Fibroblast of lung (primary cell): ENCODE results near the gene ZNF558. TPM values are rescaled to one million over a fixed set of nuclear protein-coding genes. Genes with fewer than 3 reads are reported as not detected.

Source experiments
- DNase-seq, 2 donors: peaks; one replicate each; pipeline versions ENCODE4 v3.0.0 to v3.0.0-alpha.2; 2010; ENCODE audit warnings: low read depth in 2 of 2
- H2AFZ ChIP-seq: 2 replicates; pipeline ENCODE4 v1.5.1; 2012; ENCODE audit warnings: low read length, control low read depth, inconsistent platforms
- H3K27ac ChIP-seq: 2 replicates; pipeline ENCODE4 v1.5.1; 2011; ENCODE audit warnings: low read length, control low read depth; ENCODE audit not compliant: insufficient read depth
- H3K27me3 ChIP-seq: 2 replicates; pipeline ENCODE4 v1.5.1; 2011; ENCODE audit warnings: mild to moderate bottlenecking, low read length; ENCODE audit not compliant: control insufficient read depth, insufficient read depth
- H3K36me3 ChIP-seq: 2 replicates; pipeline ENCODE4 v1.5.1; 2011; ENCODE audit warnings: low read length; ENCODE audit not compliant: control insufficient read depth, insufficient read depth
- H3K4me1 ChIP-seq: 2 replicates; pipeline ENCODE4 v1.5.1; 2011; ENCODE audit warnings: low read length; ENCODE audit not compliant: control insufficient read depth, insufficient read depth; ENCODE audit errors: extremely low read depth
- H3K4me2 ChIP-seq: 2 replicates; pipeline ENCODE4 v1.5.1; 2011; ENCODE audit warnings: low read length, control low read depth; ENCODE audit not compliant: insufficient read depth; ENCODE audit errors: extremely low read depth
- H3K4me3 ChIP-seq, 4 experiments: fragments of 200-600 bp in 1 of 4; sonication (generic) in 1 of 4; replicated peaks in 1 of 4; 2 replicates each; pipeline ENCODE4 v1.5.1; 2011 to 2016; ENCODE audit warnings: low read length in 4 of 4, low read depth in 3 of 4, mild to moderate bottlenecking in 3 of 4, control low read depth in 2 of 4, inconsistent platforms in 1 of 4, mixed read lengths in 1 of 4; ENCODE audit not compliant: insufficient read depth in 1 of 4; ENCODE audit errors: control extremely low read depth in 1 of 4
- H3K79me2 ChIP-seq: 2 replicates; pipeline ENCODE4 v1.5.1; 2012; ENCODE audit warnings: mild to moderate bottlenecking, low read length, inconsistent platforms; ENCODE audit not compliant: control insufficient read depth, insufficient read depth
- H3K9ac ChIP-seq: 2 replicates; pipeline ENCODE4 v1.5.1; 2011; ENCODE audit warnings: mild to moderate bottlenecking, low read length, control low read depth; ENCODE audit not compliant: insufficient read depth
- H3K9me3 ChIP-seq: 2 replicates; pipeline ENCODE4 v1.5.1; 2012; ENCODE audit warnings: low read depth, low read length; ENCODE audit not compliant: control insufficient read depth, insufficient read depth
- H4K20me1 ChIP-seq: 2 replicates; pipeline ENCODE4 v1.5.1; 2011; ENCODE audit warnings: low read length; ENCODE audit not compliant: control insufficient read depth, insufficient read depth; ENCODE audit errors: extremely low read depth
- CTCF ChIP-seq, 2 donors: IDR thresholded peaks in 1 of 2; conservative IDR thresholded peaks in 1 of 2; 1 replicate in 1 of 2; 2 replicates in 1 of 2; pipeline ENCODE4 v1.5.1; 2011 to 2012; ENCODE audit warnings: low read length in 2 of 2, control low read depth in 1 of 2, inconsistent platforms in 1 of 2, low read depth in 1 of 2, mild to moderate bottlenecking in 1 of 2
- EZH2 ChIP-seq: IDR thresholded peaks from 2 replicates; pipeline ENCODE4 v1.5.1; 2012; ENCODE audit warnings: low read length, control low read depth, mild to moderate bottlenecking; ENCODE audit errors: missing control alignments
- polyA plus RNA-seq, 2 donors: library from polyadenylated mRNA; depleted of rRNA in 1 of 2; stranded (reverse) in 1 of 2; unstranded in 1 of 2; fragments of >200 nt; gene quantifications; 2 replicates each; pipeline ENCODE4 v1.2.1, GENCODE V29; 2011 to 2012; ENCODE audit warnings: missing spikeins in 1 of 2
- total RNA-seq: library from RNA; depleted of rRNA; stranded (reverse); fragments of >200 nt; gene quantifications from 2 replicates; pipeline ENCODE4 v1.2.1, GENCODE V29; 2014

The ZNF558 gene
- total and polyA plus RNA-seq, 2 donors (not counting 1 experiment from before 2014, with no cell fraction given): 17.2 to 38.6 TPM

- peak overlapping the region; percentile 88 for H2AFZ ChIP-seq
- H3K4me3 ChIP-seq: peak overlapping the region; percentile 83 to 89 (median 84)
- no peak for TF ChIP-seq CTCF (conservative IDR thresholded peaks at IDR 0.05 in 1 of 2, IDR thresholded peaks at IDR 0.05 in 1 of 2; ENCODE audit: low read depth in 1 of 2, low read length in 2 of 2)
- TF ChIP-seq EZH2: no peak
- H4K20me1 ChIP-seq: no peaks in the 10 kb centered on the region
- H3K9ac ChIP-seq: peak overlapping the region; percentile 92
- H3K9me3 ChIP-seq: no peaks in the 10 kb centered on the region
- peak overlapping the region; percentile 93 for H3K27ac ChIP-seq
- no peak for DNase-seq
- H3K4me1 ChIP-seq: no peaks in the 10 kb centered on the region
- H3K4me2 ChIP-seq: peak overlapping the region; percentile 81
- H3K27me3 ChIP-seq: no peaks in the 10 kb centered on the region
- no peaks in the 10 kb centered on the region for H3K79me2 ChIP-seq
- no peaks in the 10 kb centered on the region for H3K36me3 ChIP-seq
These were observed 322 bp downstream of the ZNF558 start for GRCh38 chr19:8831832-8832131.

- H4K20me1 ChIP-seq: no peaks in the 10 kb centered on the region
- H3K4me3 ChIP-seq: peak overlapping the region; percentile 83 to 89 (median 84)
- peak overlapping the region; percentile 93 for H3K27ac ChIP-seq
- no peak overlapping the region for H3K9ac ChIP-seq
- DNase-seq: no peak
- TF ChIP-seq EZH2 (no peak), CTCF (conservative IDR thresholded peaks at IDR 0.05 in 1 of 2, IDR thresholded peaks at IDR 0.05 in 1 of 2; ENCODE audit: low read depth in 1 of 2, low read length in 2 of 2) (no peak)
- no peaks in the 10 kb centered on the region for H3K27me3 ChIP-seq
- H3K4me1 ChIP-seq: no peaks in the 10 kb centered on the region
- H3K9me3 ChIP-seq: no peaks in the 10 kb centered on the region
- no peaks in the 10 kb centered on the region for H3K79me2 ChIP-seq
- no peaks in the 10 kb centered on the region for H3K36me3 ChIP-seq
- H3K4me2 ChIP-seq: peak overlapping the region; percentile 81
- no peak overlapping the region for H2AFZ ChIP-seq
These were observed 731 bp downstream of the ZNF558 start for GRCh38 chr19:8831373-8831772.

GRCh38 chr19:8827277-8827676 lies 4.8 kb downstream of the ZNF558 start:
- no peak overlapping the region for H3K9ac ChIP-seq
- H3K4me2 ChIP-seq: no peak overlapping the region
- H3K79me2 ChIP-seq: no peaks in the 10 kb centered on the region
- H3K27me3 ChIP-seq: no peaks in the 10 kb centered on the region
- H3K4me1 ChIP-seq: no peaks in the 10 kb centered on the region
- no peak for DNase-seq
- H2AFZ ChIP-seq: no peak overlapping the region
- no peaks in the 10 kb centered on the region for H3K9me3 ChIP-seq
- H3K27ac ChIP-seq: no peak overlapping the region
- no peaks in the 10 kb centered on the region for H4K20me1 ChIP-seq
- no peak for TF ChIP-seq EZH2
- TF ChIP-seq CTCF (conservative IDR thresholded peaks at IDR 0.05 in 1 of 2, IDR thresholded peaks at IDR 0.05 in 1 of 2; ENCODE audit: low read depth in 1 of 2, low read length in 2 of 2): no peak
- peaks cover 3% of the 10 kb centered on the region for H3K36me3 ChIP-seq
- no peak overlapping the region for H3K4me3 ChIP-seq
